Astrocyte of the cerebellum (primary cell): ENCODE measurements around the gene RNF144A.

Experiments used
- DNase-seq: peaks from one replicate; pipeline ENCODE4 v3.0.0-alpha.2; 2011; ENCODE audit warnings: low read depth
- H3K4me3 ChIP-seq: 2 replicates; pipeline ENCODE4 v1.5.1; 2011; ENCODE audit warnings: mild to moderate bottlenecking, low read depth, low read length, moderate library complexity
- in situ Hi-C: cut with HindIII; loops from 2 replicates; pipeline ENCODE4 v1.10.0; 2017; ENCODE audit warnings: low sequenced_read_pairs
- TF ChIP-seq, protein P1 (sequence below): IDR thresholded peaks from 2 replicates; pipeline ENCODE4 v1.5.1; 2012; ENCODE audit warnings: low read length, low read depth, moderate library complexity, mild to moderate bottlenecking; ENCODE audit errors: missing control alignments

The RNF144A gene

DNA sequence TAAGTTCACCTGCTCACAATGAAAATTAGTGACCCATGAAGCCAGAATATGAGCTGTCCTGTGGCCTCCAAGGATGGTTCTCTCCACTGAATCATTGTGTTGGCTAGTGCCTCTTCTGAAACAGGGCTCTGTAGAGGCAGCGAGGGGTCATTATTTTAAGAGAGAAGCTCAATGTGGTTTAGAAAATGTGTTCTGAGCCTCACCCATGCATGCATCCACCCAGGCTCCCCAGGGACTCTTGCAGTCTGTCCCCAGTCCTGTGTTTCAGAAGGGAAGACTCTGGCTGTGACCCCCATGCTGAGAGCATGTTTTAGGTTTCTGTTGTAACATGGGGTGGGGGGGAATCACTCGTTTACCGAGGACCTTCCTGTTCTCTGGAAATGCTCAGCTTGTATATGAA, 135.2 kb downstream of the RNF144A start:
- in situ Hi-C loops, result no loop called here
- DNase-seq, result no peak
- H3K4me3 ChIP-seq, result no peak overlapping the region
- TF ChIP-seq, protein P1, sequence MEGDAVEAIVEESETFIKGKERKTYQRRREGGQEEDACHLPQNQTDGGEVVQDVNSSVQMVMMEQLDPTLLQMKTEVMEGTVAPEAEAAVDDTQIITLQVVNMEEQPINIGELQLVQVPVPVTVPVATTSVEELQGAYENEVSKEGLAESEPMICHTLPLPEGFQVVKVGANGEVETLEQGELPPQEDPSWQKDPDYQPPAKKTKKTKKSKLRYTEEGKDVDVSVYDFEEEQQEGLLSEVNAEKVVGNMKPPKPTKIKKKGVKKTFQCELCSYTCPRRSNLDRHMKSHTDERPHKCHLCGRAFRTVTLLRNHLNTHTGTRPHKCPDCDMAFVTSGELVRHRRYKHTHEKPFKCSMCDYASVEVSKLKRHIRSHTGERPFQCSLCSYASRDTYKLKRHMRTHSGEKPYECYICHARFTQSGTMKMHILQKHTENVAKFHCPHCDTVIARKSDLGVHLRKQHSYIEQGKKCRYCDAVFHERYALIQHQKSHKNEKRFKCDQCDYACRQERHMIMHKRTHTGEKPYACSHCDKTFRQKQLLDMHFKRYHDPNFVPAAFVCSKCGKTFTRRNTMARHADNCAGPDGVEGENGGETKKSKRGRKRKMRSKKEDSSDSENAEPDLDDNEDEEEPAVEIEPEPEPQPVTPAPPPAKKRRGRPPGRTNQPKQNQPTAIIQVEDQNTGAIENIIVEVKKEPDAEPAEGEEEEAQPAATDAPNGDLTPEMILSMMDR, result no peak

DNA sequence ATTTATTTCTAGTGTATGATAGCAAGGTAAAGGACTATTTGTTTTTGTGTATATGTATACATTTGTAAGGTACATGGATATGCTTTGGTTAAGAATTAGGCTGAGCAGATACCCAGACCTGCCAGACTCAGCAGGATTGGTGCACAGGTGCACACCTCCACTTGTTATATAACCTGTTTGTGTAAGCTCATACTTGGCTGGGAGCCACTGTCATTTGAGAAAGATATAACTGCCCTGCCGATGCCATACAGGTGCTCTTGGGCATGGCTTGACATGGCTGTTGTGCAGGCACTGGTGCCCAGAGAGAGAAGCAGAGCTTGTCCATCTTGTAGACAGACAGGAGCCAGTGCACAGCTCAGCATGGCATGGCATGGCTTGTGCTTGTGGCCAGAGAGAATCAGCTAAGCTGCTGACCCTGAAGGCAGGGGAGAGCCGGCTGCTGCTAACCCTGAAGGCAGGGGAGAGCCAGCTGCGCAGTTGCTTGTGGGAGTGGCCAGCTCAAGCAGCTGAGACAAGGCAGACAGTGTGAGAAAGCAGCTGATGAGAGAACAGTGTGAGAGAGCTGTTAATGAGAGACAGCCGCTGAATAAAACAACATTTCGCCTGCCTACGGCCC, 136.5 kb downstream of the RNF144A start:
- H3K4me3 ChIP-seq, result no peak overlapping the region
- TF ChIP-seq, protein P1, result no peak
- in situ Hi-C loops, result no loop called here
- no peak for DNase-seq

DNA sequence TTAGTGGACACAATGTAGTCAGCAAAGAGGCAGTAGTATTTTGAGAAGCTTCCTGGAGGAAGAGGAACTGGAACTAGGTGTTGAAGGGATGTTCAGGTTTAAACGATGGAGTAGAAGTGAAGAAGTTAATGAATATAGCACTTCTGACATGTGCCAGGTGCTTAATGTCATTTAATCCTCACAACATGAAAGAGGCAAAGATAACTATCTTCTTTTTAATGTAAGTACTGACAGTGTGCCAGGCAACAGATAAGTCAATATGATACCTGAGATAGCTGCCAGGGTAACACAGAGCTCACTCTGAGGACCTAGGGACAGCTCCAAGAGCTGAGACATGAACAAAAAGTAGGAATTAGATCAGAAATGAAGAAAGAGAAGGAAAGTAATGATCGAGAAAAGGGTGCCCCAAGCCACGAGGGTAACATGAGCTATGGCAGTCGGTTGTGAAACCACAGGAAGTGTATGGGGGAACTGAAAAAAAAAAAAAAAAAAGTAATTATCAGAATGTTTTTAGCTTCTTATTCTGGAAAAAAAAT, 140.7 kb downstream of the RNF144A start:
- in situ Hi-C loops, result loop anchor here (5.0 kb wide), 1 partner anchor 36 kb away; no protein-coding TSS in a partner anchor
- DNase-seq, result no peak
- H3K4me3 ChIP-seq, result no peak overlapping the region
- TF ChIP-seq, protein P1, result no peak

DNA sequence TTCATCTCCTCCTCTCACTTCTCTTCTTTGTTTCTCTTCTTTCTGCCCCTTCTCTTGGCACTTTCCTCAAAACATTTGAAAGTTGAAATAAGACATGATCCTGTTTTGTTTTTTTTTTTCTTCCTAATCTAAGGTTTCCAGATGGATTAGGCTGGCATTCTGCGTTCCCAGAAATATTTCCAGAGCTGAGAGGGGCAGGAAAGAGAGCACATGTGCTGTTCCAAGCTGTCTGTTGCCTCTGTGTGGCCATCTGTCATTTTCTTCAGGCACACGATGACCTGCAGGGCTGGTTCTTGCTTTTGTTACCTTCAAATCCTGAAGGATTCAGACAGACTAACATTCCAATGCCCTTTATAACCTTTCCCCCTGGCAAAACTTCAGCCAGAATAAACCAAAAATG, 142.9 kb downstream of the RNF144A start:
- no peak overlapping the region for H3K4me3 ChIP-seq
- TF ChIP-seq, protein P1, result no peak
- no peak for DNase-seq
- in situ Hi-C loops, result no loop called here

DNA sequence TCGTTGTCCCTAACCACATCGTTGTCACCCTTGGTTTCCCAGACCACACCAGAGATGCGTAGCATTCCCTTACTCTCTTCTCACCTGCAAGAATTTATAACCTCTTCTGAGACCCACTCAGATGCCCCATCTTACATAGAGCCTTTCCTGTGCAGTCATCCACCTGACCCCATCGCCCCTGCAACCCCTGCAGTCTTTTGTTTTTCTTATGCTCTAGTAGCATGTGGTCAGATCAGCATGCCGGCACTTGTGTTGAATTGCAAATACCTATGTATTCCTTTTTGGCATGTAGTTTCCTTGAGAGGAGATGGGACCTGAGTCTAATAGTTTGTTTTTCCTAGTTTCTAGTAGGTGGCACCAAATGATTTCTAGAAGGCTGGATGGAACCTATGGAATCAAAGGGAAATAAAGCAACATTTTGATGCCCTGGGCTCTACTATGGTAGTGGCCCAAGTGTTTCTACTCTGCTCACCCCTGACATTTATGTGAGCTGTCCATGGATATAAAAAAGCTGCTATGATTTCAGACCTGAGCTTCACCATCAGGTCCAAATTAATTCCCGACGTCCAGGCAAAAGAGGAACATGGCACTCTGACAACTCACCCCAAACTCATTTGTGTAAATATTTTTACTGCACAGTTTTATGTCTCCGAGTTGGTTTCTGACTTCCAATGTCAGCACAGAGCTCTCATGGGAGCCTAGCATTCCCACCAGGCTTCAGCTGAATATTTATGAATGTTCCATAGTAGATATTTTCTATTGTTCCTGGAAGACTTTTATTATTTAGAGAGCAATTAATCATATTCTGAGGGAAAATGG, 143.6 kb downstream of the RNF144A start:
- in situ Hi-C loops, result no loop called here
- TF ChIP-seq, protein P1, result no peak
- DNase-seq, result no peak
- H3K4me3 ChIP-seq, result no peak overlapping the region

DNA sequence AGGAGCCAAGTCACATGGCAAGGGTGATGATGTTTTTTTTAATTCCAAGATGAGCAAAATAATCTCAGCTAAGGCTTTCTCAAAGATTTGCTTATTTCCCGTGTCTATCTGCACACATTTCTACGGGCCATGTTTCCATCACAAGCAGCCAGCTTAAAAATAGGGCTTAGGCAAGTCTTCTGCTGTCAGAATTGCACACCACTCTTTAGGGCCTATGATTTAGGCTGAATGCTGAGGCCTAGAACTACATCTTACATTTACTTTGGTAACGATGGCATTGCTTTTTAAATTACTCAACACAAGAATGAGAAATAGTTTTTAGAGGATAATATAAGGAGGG, 144.2 kb downstream of the RNF144A start:
- in situ Hi-C loops, result no loop called here
- TF ChIP-seq, protein P1, result no peak

More for the DNA sequence above, 144.2 kb downstream of the RNF144A start:
- no peak overlapping the region for H3K4me3 ChIP-seq
- no peak for DNase-seq
